Erythroblast (primary cell): ENCODE measurements around the gene PNMA6F.

Experiments
- GATA1 ChIP-seq: IDR thresholded peaks from 2 replicates; pipeline ENCODE4 v1.6.1; 2011; ENCODE audit warnings: low read depth, mild to moderate bottlenecking, control low read depth, low read length, moderate library complexity
- POLR2A ChIP-seq: IDR thresholded peaks from 2 replicates; pipeline ENCODE4 v1.6.1; 2011; ENCODE audit warnings: mild to moderate bottlenecking, low read length

DNA sequence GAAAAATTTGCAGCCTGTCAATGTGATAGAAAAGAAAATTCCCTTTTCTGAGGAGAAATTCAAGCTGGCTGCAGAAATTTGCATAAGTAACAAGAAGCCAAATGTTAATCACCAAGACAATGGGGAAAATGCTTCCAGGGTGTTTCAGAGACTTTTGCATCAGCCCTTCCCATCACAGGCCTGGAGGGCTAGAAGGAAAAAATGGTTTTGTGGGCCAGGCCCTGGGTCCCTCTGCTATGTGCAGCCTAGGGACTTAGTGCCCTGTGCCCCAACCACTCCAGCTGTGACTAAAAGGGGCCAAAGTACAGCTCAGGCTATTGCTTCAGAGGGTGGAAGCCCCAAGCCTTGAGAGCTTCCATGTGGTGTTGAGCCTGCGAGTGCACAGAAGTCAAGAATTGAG lies 36.3 kb upstream of the PNMA6F start:
- TF ChIP-seq POLR2A, result no peak
- TF ChIP-seq GATA1, result no peak
